SU-DHL-6 (cell line): ENCODE measurements around the gene PLCD1.
A peak's percentile ranks its signal among the peaks of the same experiment; 100 is the strongest.
"Not testable (repeated sequence)": the region's sequence is repeated elsewhere in the genome, so short reads cannot be mapped to it uniquely, and the experiment has no call there.

Source experiments
- H2AFZ ChIP-seq: fragments of 200-600 bp; sonication (generic); 2 replicates; pipeline ENCODE4 v1.6.1; 2014; ENCODE audit warnings: low read depth, mild to moderate bottlenecking, moderate library complexity, mixed read lengths, antibody characterized with exemption, low read length; ENCODE audit not compliant: severe bottlenecking
- H3F3A ChIP-seq: fragments of 200-600 bp; shearing (Covaris generic); 2 replicates; pipeline ENCODE4 v1.6.0; 2016; ENCODE audit warnings: antibody characterized with exemption, mild to moderate bottlenecking; ENCODE audit not compliant: insufficient read depth
- H3K27ac ChIP-seq: fragments of 200-600 bp; sonication (generic); 2 replicates; pipeline ENCODE4 v1.5.1; 2016; ENCODE audit warnings: low read depth, mild to moderate bottlenecking, low read length, moderate library complexity, mixed read lengths
- H3K27me3 ChIP-seq: fragments of 200-600 bp; sonication (generic), shearing (Covaris generic); 2 replicates; pipeline ENCODE4 v1.6.0; 2014; ENCODE audit warnings: mild to moderate bottlenecking, low read length
- H3K36me3 ChIP-seq: fragments of 200-600 bp; sonication (generic); 2 replicates; pipeline ENCODE4 v1.6.1; 2014; ENCODE audit warnings: mild to moderate bottlenecking, low read length, mixed read lengths
- H3K4me2 ChIP-seq: fragments of 300-600, 200-600 bp; shearing (Covaris generic), sonication (generic); 2 replicates; pipeline ENCODE4 v1.6.0; 2014; ENCODE audit warnings: low read length, low read depth, mild to moderate bottlenecking; ENCODE audit not compliant: poor library complexity, severe bottlenecking
- H3K4me3 ChIP-seq: fragments of 200-600 bp; sonication (generic); 2 replicates; pipeline ENCODE4 v1.5.1; 2014; ENCODE audit warnings: antibody characterized with exemption, low read length, mild to moderate bottlenecking, mixed read lengths; ENCODE audit not compliant: insufficient read depth, poor library complexity, severe bottlenecking
- H3K79me2 ChIP-seq: fragments of 200-600 bp; sonication (generic); 2 replicates; pipeline ENCODE4 v1.6.1; 2014; ENCODE audit warnings: mild to moderate bottlenecking, low read length, moderate library complexity; ENCODE audit not compliant: insufficient read depth
- H3K9ac ChIP-seq: fragments of 200-600 bp; sonication (generic); 2 replicates; pipeline ENCODE4 v1.7.0; 2014; ENCODE audit warnings: mild to moderate bottlenecking, low read length
- H3K9me2 ChIP-seq: fragments of 200-600 bp; sonication (generic); replicated peaks from 2 replicates; pipeline ENCODE4 v1.6.1; 2014; ENCODE audit warnings: low read length; ENCODE audit not compliant: insufficient read depth
- H3K9me3 ChIP-seq: fragments of 200-600 bp; sonication (generic); 2 replicates; pipeline ENCODE4 v1.6.1; 2014; ENCODE audit warnings: low read length, mixed read lengths; ENCODE audit not compliant: insufficient read depth
- H4K20me1 ChIP-seq: fragments of 200-600 bp; sonication (generic); 2 replicates; pipeline ENCODE4 v1.6.1; 2014; ENCODE audit warnings: low read depth, mild to moderate bottlenecking, antibody characterized with exemption, low read length, moderate library complexity, mixed read lengths
- CTCF ChIP-seq: fragments of 200-600 bp; sonication (generic); IDR thresholded peaks from one replicate; pipeline ENCODE4 v1.5.1; 2017; ENCODE audit warnings: antibody characterized with exemption, mild to moderate bottlenecking, low read length, moderate library complexity; ENCODE audit not compliant: insufficient read depth, poor library complexity, severe bottlenecking
- EZH2phosphoT487 ChIP-seq: fragments of 200-600 bp; sonication (generic), shearing (Covaris generic); conservative IDR thresholded peaks from 2 replicates; pipeline ENCODE4 v1.6.1; 2018; ENCODE audit warnings: mild to moderate bottlenecking, antibody characterized with exemption, low read length, moderate library complexity, mixed read lengths

The PLCD1 gene

GRCh38 chr3:37979541-37980461 lies 49.6 kb downstream of the PLCD1 start:
- TF ChIP-seq CTCF, result no peak
- TF ChIP-seq EZH2phosphoT487, result no peak

GRCh38 chr3:37974121-37975083 lies 55.0 kb downstream of the PLCD1 start:
- Histone ChIP-seq H3K9ac (no peak overlapping the region), H3K27ac (no peak overlapping the region), H3K4me2 (no peak overlapping the region), H2AFZ (no peak overlapping the region), H3K4me3 (no peak overlapping the region), H3F3A (no peaks in the 10 kb centered on the region), H3K9me2 (no peaks in the 10 kb centered on the region), H3K79me2 (no peaks in the 10 kb centered on the region), H3K27me3 (no peaks in the 10 kb centered on the region), H3K36me3 (no peaks in the 10 kb centered on the region), H4K20me1 (no peaks in the 10 kb centered on the region), H3K9me3 (no peaks in the 10 kb centered on the region)
- TF ChIP-seq EZH2phosphoT487, result no peak
- peak; percentile 77 for TF ChIP-seq CTCF

More at GRCh38 chr3:37979541-37980461, 49.6 kb downstream of the PLCD1 start:
- Histone ChIP-seq H3K79me2 (no peaks in the 10 kb centered on the region), H3K4me2 (no peak overlapping the region), H4K20me1 (no peaks in the 10 kb centered on the region), H3K9ac (no peak overlapping the region), H3K36me3 (no peaks in the 10 kb centered on the region), H3K9me2 (no peaks in the 10 kb centered on the region), H2AFZ (no peak overlapping the region), H3K4me3 (no peak overlapping the region), H3F3A (no peaks in the 10 kb centered on the region), H3K9me3 (no peaks in the 10 kb centered on the region), H3K27ac (no peak overlapping the region), H3K27me3 (no peaks in the 10 kb centered on the region)

GRCh38 chr3:37973246-37974054 lies 56.0 kb downstream of the PLCD1 start:
- Histone ChIP-seq H3K9me2 (no peaks in the 10 kb centered on the region), H2AFZ (no peak overlapping the region), H3K79me2 (no peaks in the 10 kb centered on the region), H3K9ac (no peak overlapping the region), H3K27ac (no peak overlapping the region), H3K4me3 (no peak overlapping the region), H3F3A (no peaks in the 10 kb centered on the region), H3K9me3 (no peaks in the 10 kb centered on the region), H3K36me3 (no peaks in the 10 kb centered on the region), H3K27me3 (no peaks in the 10 kb centered on the region), H4K20me1 (no peaks in the 10 kb centered on the region), H3K4me2 (no peak overlapping the region)
- TF ChIP-seq EZH2phosphoT487 (no peak), CTCF (no peak)

- H3F3A ChIP-seq, H3K9me3 ChIP-seq, H3K4me3 ChIP-seq, H3K27ac ChIP-seq, H3K9me2 ChIP-seq, H3K4me2 ChIP-seq, H3K27me3 ChIP-seq, H4K20me1 ChIP-seq, H3K36me3 ChIP-seq, H2AFZ ChIP-seq, H3K79me2 ChIP-seq, H3K9ac ChIP-seq: not testable (repeated sequence)
These were observed 57.4 kb downstream of the PLCD1 start for GRCh38 chr3:37972056-37972455.
